ENCODE results near the gene KMT2E. TPM values are rescaled to one million over a fixed set of nuclear protein-coding genes. Genes with fewer than 3 reads are reported as not detected.

The KMT2E gene
- total RNA-seq, 2 donors from 2014 or later: 48.5 to 67.2 TPM

- Histone ChIP-seq H3K4me3 (no peak overlapping the region), H3K27ac (no peak overlapping the region), H3K27me3 (no peaks in the 10 kb centered on the region), H3K36me3 (replicated peaks in 1 of 2; ENCODE audit: insufficient read depth in 1 of 2, low read depth in 2 of 2) (no peaks in the 10 kb centered on the region), H3K4me1 (no peaks in the 10 kb centered on the region), H3K9me3 (no peaks in the 10 kb centered on the region)
- ATAC-seq (no peak), DNase-seq (no peak)
- TF ChIP-seq, protein P1, sequence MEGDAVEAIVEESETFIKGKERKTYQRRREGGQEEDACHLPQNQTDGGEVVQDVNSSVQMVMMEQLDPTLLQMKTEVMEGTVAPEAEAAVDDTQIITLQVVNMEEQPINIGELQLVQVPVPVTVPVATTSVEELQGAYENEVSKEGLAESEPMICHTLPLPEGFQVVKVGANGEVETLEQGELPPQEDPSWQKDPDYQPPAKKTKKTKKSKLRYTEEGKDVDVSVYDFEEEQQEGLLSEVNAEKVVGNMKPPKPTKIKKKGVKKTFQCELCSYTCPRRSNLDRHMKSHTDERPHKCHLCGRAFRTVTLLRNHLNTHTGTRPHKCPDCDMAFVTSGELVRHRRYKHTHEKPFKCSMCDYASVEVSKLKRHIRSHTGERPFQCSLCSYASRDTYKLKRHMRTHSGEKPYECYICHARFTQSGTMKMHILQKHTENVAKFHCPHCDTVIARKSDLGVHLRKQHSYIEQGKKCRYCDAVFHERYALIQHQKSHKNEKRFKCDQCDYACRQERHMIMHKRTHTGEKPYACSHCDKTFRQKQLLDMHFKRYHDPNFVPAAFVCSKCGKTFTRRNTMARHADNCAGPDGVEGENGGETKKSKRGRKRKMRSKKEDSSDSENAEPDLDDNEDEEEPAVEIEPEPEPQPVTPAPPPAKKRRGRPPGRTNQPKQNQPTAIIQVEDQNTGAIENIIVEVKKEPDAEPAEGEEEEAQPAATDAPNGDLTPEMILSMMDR (IDR thresholded peaks at IDR 0.05): no peak
- TF ChIP-seq POLR2A (IDR thresholded peaks at IDR 0.05): no peak
- intact Hi-C loops (cut with DNase I): no loop called here
- 86 to 89% methylated on average over 4 of the region's 4 CpGs for WGBS, 2 donors
These were observed 112.5 kb downstream of the KMT2E start for GRCh38 chr7:105126436-105126975.

GRCh38 chr7:105127179-105127578 lies 113.2 kb downstream of the KMT2E start:
- H3K36me3 ChIP-seq (replicated peaks in 1 of 2; ENCODE audit: insufficient read depth in 1 of 2, low read depth in 2 of 2): no peaks in the 10 kb centered on the region
- H3K9me3 ChIP-seq: no peaks in the 10 kb centered on the region
- DNase-seq (no peak), ATAC-seq (no peak)
- WGBS, 2 donors: 73 to 85% methylated on average over 8 of the region's 8 CpGs
- H3K4me3 ChIP-seq: no peak overlapping the region
- no peak for TF ChIP-seq POLR2A (IDR thresholded peaks at IDR 0.05)
- TF ChIP-seq, protein P1 (IDR thresholded peaks at IDR 0.05): no peak
- no peaks in the 10 kb centered on the region for H3K27me3 ChIP-seq
- intact Hi-C loops (cut with DNase I): no loop called here
- H3K4me1 ChIP-seq: no peaks in the 10 kb centered on the region
- H3K27ac ChIP-seq: no peak overlapping the region

- intact Hi-C loops (cut with DNase I): no loop called here
- DNase-seq: no peak
- Histone ChIP-seq H3K4me1 (no peaks in the 10 kb centered on the region), H3K4me3 (no peak overlapping the region), H3K36me3 (replicated peaks in 1 of 2; ENCODE audit: insufficient read depth in 1 of 2, low read depth in 2 of 2) (no peaks in the 10 kb centered on the region), H3K27ac (no peak overlapping the region), H3K27me3 (no peaks in the 10 kb centered on the region), H3K9me3 (no peaks in the 10 kb centered on the region)
- no peak for TF ChIP-seq POLR2A (IDR thresholded peaks at IDR 0.05)
- TF ChIP-seq, protein P1 (IDR thresholded peaks at IDR 0.05): no peak
- WGBS, 2 donors: 88 to 91% methylated on average over 5 of the region's 5 CpGs
- no peak for ATAC-seq
These were observed 116.0 kb downstream of the KMT2E start for GRCh38 chr7:105130048-105130447.

GRCh38 chr7:105130580-105130979 lies 116.6 kb downstream of the KMT2E start:
- Histone ChIP-seq H3K9me3 (no peaks in the 10 kb centered on the region), H3K4me3 (no peak overlapping the region), H3K4me1 (no peaks in the 10 kb centered on the region), H3K27ac (no peak overlapping the region), H3K27me3 (no peaks in the 10 kb centered on the region), H3K36me3 (replicated peaks in 1 of 2; ENCODE audit: insufficient read depth in 1 of 2, low read depth in 2 of 2) (no peaks in the 10 kb centered on the region)
- DNase-seq (no peak), ATAC-seq (no peak)
- intact Hi-C loops (cut with DNase I): no loop called here
- TF ChIP-seq, protein P1 (IDR thresholded peaks at IDR 0.05): no peak
- TF ChIP-seq POLR2A (IDR thresholded peaks at IDR 0.05): no peak
- WGBS, 2 donors: 86 to 87% methylated on average over 2 of the region's 2 CpGs

GRCh38 chr7:105131033-105131656 lies 117.1 kb downstream of the KMT2E start:
- 88 to 89% methylated on average over 12 of the region's 12 CpGs for WGBS, 2 donors
- Histone ChIP-seq H3K27ac (no peak overlapping the region), H3K27me3 (no peaks in the 10 kb centered on the region), H3K36me3 (replicated peaks in 1 of 2; ENCODE audit: insufficient read depth in 1 of 2, low read depth in 2 of 2) (no peaks in the 10 kb centered on the region), H3K4me1 (no peaks in the 10 kb centered on the region), H3K9me3 (no peaks in the 10 kb centered on the region), H3K4me3 (no peak overlapping the region)
- intact Hi-C loops (cut with DNase I): no loop called here
- ATAC-seq (no peak), DNase-seq (no peak)
- TF ChIP-seq, protein P1 (IDR thresholded peaks at IDR 0.05): no peak
- no peak for TF ChIP-seq POLR2A (IDR thresholded peaks at IDR 0.05)
